IMR-90 (cell line): ENCODE results near the gene HYAL2. TPM values are rescaled to one million over a fixed set of nuclear protein-coding genes. Genes with fewer than 3 reads are reported as not detected.

Experiments used
- ATAC-seq: fragments of 200-7000 bp; cut with Tn5 transposase; 2 replicates; pipeline ENCODE4 v1.9.1; 2020; ENCODE audit warnings: low read depth, mild to moderate bottlenecking, moderate library complexity
- BruUV-seq: library from RNA; stranded (reverse); fragments of 400-500 nt; replicated peaks from 2 replicates; lab custom pipeline; 2021; lab: Mats Ljungman, UMichigan
- CTCF ChIA-PET: fragments of 300-600 bp; formaldehyde crosslinking; extraction: SDS; loops from one replicate; lab custom pipeline; 2021; ENCODE audit warnings: antibody characterized with exemption; lab: Yijun Ruan, JAX
- POLR2A ChIA-PET: fragments of 300-600 bp; sonication (Branson Sonifier 250); formaldehyde crosslinking; loops from one replicate; lab custom pipeline; 2022; ENCODE audit warnings: antibody characterized with exemption; ENCODE audit not compliant: unreplicated experiment; lab: Charles Lee
- DNase-seq: peaks from one replicate; pipeline ENCODE4 v3.0.0; 2013
- H2AFZ ChIP-seq: replicated peaks from 2 replicates; pipeline ENCODE3; 2013; ENCODE audit warnings: low read length, mild to moderate bottlenecking; ENCODE audit not compliant: poor library complexity
- H2AK5ac ChIP-seq: 2 replicates; pipeline ENCODE4 v1.6.1; 2013; ENCODE audit warnings: low read depth, low read length, inconsistent platforms
- H2AK9ac ChIP-seq: replicated peaks from 2 replicates; pipeline ENCODE3; 2013; ENCODE audit warnings: mild to moderate bottlenecking, low read depth, low read length, moderate library complexity; ENCODE audit not compliant: poor library complexity
- H2BK120ac ChIP-seq: 2 replicates; pipeline ENCODE4 v1.6.1; 2013; ENCODE audit warnings: low read depth, low read length, inconsistent platforms
- H2BK15ac ChIP-seq: 3 replicates; pipeline ENCODE4 v1.6.1; 2013; ENCODE audit warnings: low read depth, low read length, inconsistent platforms
- H2BK20ac ChIP-seq: 2 replicates; pipeline ENCODE4 v1.6.1; 2013; ENCODE audit warnings: low read depth, mild to moderate bottlenecking, inconsistent platforms, low read length, moderate library complexity
- H2BK5ac ChIP-seq: 2 replicates; pipeline ENCODE4 v1.6.1; 2013; ENCODE audit warnings: mild to moderate bottlenecking, low read depth, low read length, inconsistent platforms; ENCODE audit not compliant: poor library complexity, severe bottlenecking
- H3K14ac ChIP-seq: replicated peaks from 2 replicates; pipeline ENCODE4 v1.6.1; 2013; ENCODE audit warnings: low read depth, low read length, inconsistent platforms
- H3K18ac ChIP-seq: 2 replicates; pipeline ENCODE4 v1.6.1; 2013; ENCODE audit warnings: low read depth, low read length, control low read depth
- H3K23ac ChIP-seq: 2 replicates; pipeline ENCODE4 v1.6.1; 2013; ENCODE audit warnings: low read depth, low read length, inconsistent platforms
- H3K27ac ChIP-seq: 2 replicates; pipeline ENCODE4 v1.5.1; 2013; ENCODE audit warnings: mild to moderate bottlenecking, control low read depth, low read length; ENCODE audit not compliant: insufficient read depth
- H3K27me3 ChIP-seq: 2 replicates; pipeline ENCODE4 v1.6.1; 2013; ENCODE audit warnings: low read length; ENCODE audit not compliant: control insufficient read depth, insufficient read depth
- H3K36me3 ChIP-seq: 2 replicates; pipeline ENCODE4 v1.6.1; 2013; ENCODE audit warnings: low read length, mixed read lengths; ENCODE audit not compliant: control insufficient read depth, insufficient read depth
- H3K4ac ChIP-seq: 2 replicates; pipeline ENCODE4 v1.6.1; 2013; ENCODE audit warnings: low read depth, low read length, inconsistent platforms
- H3K4me1 ChIP-seq: 2 replicates; pipeline ENCODE4 v1.6.1; 2013; ENCODE audit warnings: low read length, mixed read lengths; ENCODE audit not compliant: control insufficient read depth, insufficient read depth
- H3K4me2 ChIP-seq: 2 replicates; pipeline ENCODE4 v1.6.1; 2013; ENCODE audit warnings: low read depth, mild to moderate bottlenecking, control low read depth, low read length, moderate library complexity
- H3K4me3 ChIP-seq: 2 replicates; pipeline ENCODE4 v1.5.1; 2013; ENCODE audit warnings: low read depth, mild to moderate bottlenecking, control low read depth, low read length, moderate library complexity; ENCODE audit not compliant: insufficient read depth
- H3K56ac ChIP-seq: 2 replicates; pipeline ENCODE4 v1.6.1; 2013; ENCODE audit warnings: low read length, inconsistent platforms; ENCODE audit not compliant: insufficient read depth; ENCODE audit errors: extremely low read depth
- H3K79me1 ChIP-seq, 2 experiments: 2 replicates each; pipeline ENCODE4 v1.6.1; 2013; ENCODE audit warnings: low read length in 2 of 2, inconsistent platforms in 1 of 2, low read depth in 1 of 2
- H3K9ac ChIP-seq: 2 replicates; pipeline ENCODE4 v1.6.1; 2013; ENCODE audit warnings: low read depth, low read length, control low read depth
- H3K9me1 ChIP-seq: 2 replicates; pipeline ENCODE4 v1.6.1; 2013; ENCODE audit warnings: low read length, inconsistent platforms; ENCODE audit not compliant: insufficient read depth
- H3K9me3 ChIP-seq: 2 replicates; pipeline ENCODE4 v1.6.1; 2013; ENCODE audit warnings: low read length; ENCODE audit not compliant: control insufficient read depth, insufficient read depth
- H4K20me1 ChIP-seq: 2 replicates; pipeline ENCODE4 v1.6.1; 2013; ENCODE audit warnings: low read length, inconsistent platforms; ENCODE audit not compliant: insufficient read depth
- H4K5ac ChIP-seq: 2 replicates; pipeline ENCODE4 v1.6.1; 2013; ENCODE audit warnings: mild to moderate bottlenecking, low read depth, low read length, control low read depth
- H4K8ac ChIP-seq, 2 experiments: 2 replicates each; pipeline ENCODE4 v1.6.1; 2013; ENCODE audit warnings: low read depth in 2 of 2, low read length in 2 of 2, control low read depth in 1 of 2, inconsistent platforms in 1 of 2
- H4K91ac ChIP-seq: 2 replicates; pipeline ENCODE4 v1.6.1; 2013; ENCODE audit warnings: low read depth, low read length, inconsistent platforms; ENCODE audit not compliant: insufficient read depth
- FOS ChIP-seq: fragments of 150-350 bp; IDR thresholded peaks from 2 replicates; pipeline ENCODE4 v1.6.1; 2016; ENCODE audit warnings: low read depth, low read length
- MAZ ChIP-seq: IDR thresholded peaks from 2 replicates; pipeline ENCODE4 v1.6.1; 2012; ENCODE audit warnings: low read depth, mild to moderate bottlenecking, low read length, improper control_type of control experiment, moderate library complexity, borderline replicate concordance
- WGBS, 2 experiments: methylation state at CpG; one replicate each; pipeline versions ENCODE4 v1.1.5 to v1.1.7; 2013; ENCODE audit warnings: missing lambda C conversion rate in 2 of 2; ENCODE audit not compliant: insufficient read length in 1 of 2; ENCODE audit errors: extremely low coverage in 2 of 2; 5-methylcytosine and 5-hydroxymethylcytosine counted together
- dilution Hi-C: fragments of 300-500 bp; cut with HindIII; formaldehyde crosslinking; loops from one replicate; pipeline ENCODE4 v1.14.3; 2018; ENCODE audit warnings: low sequenced_read_pairs; ENCODE audit not compliant: unreplicated experiment
- in situ Hi-C: fragments of 300-500 bp; cut with MboI; formaldehyde crosslinking; loops from 3 replicates; pipeline ENCODE4 v1.14.3; 2019; ENCODE audit warnings: low sequenced_read_pairs, inconsistent platforms, mixed read lengths
- intact Hi-C: fragments of 100-400 bp; cut with micrococcal nuclease; formaldehyde crosslinking; loops from 2 replicates; pipeline ENCODE4 v1.10.0; 2022
- polyA plus RNA-seq, 3 experiments: library from polyadenylated mRNA; depleted of rRNA; stranded (reverse); fragments of >200 nt; gene quantifications; 2 replicates each; pipeline ENCODE4 v1.2.3, GENCODE V29; 2012; ENCODE audit warnings: low replicate concordance in 1 of 3
- total RNA-seq: library from RNA; depleted of rRNA; stranded (reverse); fragments of >200 nt; gene quantifications from 2 replicates; pipeline ENCODE4 v1.2.3, GENCODE V29; 2012
- TF ChIP-seq, protein P1 (sequence below): fragments of 150-350 bp; IDR thresholded peaks from 2 replicates; pipeline ENCODE4 v1.6.1; 2017; ENCODE audit warnings: mild to moderate bottlenecking, antibody characterized with exemption, low read length, low read depth

The HYAL2 gene
- total and polyA plus RNA-seq, 2 of the 4 experiments (the other 2 are of a cell fraction), result 56.8 to 104 TPM

DNA sequence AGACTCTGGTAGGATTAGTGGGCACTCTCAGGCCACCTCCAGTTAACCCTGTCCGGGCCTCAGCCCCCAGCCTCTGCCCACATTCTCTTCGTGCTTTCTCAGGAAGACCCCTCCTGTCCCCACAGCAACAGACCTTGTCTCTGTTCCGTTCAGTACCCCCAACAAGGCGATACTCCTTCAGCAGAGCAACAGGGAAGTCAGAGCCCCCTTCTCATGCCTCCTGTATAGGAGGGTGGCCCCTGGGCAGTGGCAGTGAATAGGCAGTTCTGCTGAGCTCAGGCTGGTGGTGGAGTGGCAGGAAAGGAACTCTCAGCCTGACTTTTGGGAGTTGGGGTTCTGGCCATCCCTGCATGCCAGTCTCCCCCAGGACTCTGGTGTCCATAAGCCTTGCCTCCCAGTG, 53.1 kb downstream of the HYAL2 start (continued):
- TF ChIP-seq, protein P1, sequence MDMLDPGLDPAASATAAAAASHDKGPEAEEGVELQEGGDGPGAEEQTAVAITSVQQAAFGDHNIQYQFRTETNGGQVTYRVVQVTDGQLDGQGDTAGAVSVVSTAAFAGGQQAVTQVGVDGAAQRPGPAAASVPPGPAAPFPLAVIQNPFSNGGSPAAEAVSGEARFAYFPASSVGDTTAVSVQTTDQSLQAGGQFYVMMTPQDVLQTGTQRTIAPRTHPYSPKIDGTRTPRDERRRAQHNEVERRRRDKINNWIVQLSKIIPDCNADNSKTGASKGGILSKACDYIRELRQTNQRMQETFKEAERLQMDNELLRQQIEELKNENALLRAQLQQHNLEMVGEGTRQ, result no peak

DNA sequence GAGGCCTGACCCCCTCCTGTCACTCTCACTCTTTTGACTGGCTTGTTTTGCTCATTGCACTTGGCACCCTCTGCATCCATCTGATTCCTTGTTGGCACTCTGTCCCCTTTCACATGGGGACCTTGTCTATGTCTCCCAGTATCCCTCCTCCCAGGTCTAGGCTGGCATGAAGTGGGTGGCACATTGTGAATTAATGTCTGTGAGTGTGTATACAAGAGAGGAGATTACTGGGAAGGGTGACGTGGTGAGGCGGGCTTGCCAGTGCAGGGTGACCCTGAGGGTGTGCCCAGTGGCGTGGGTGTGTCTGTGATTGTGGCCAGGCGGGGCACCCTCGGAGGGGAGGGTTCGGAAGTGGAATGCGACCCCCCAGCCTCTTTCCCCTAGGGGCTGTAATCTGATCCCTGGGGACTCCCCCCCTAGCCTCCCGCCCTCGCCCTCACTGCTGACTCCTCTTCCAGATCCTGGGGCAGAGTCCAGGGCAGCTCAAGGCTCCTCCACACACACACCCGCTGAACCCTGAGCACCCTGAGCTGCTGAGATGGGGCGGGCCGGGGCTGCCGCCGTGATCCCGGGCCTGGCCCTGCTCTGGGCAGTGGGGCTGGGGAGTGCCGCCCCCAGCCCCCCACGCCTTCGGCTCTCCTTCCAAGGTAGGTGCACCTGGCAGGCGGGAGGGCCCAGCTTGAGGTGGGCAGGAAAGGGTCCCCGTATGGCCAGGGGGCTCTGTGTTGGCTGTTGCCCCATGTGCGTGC, 53.7 kb downstream of the HYAL2 start, which contains the start of gene SEMA3B:
SEMA3B (plus strand) TSS at position 445 of the 749 bp plus-strand sequence; CDS start at position 539, 94 bp downstream.
- Histone ChIP-seq H2BK120ac (peak within 1 kb of the TSS; percentile 95), H3K4ac (peak within 1 kb of the TSS; percentile 100), H3K4me2 (peak within 1 kb of the TSS; percentile 71), H2AK9ac (peak within 1 kb of the TSS; percentile 95), H3K9me1 (peaks cover 39% of the 10 kb centered on the region), H2BK15ac (peak within 1 kb of the TSS; percentile 95; the same call in 2 of the 3 replicates), H3K4me1 (peaks cover 64% of the 10 kb centered on the region), H3K9ac (peak within 1 kb of the TSS; percentile 77), H3K4me3 (peak within 1 kb of the TSS; percentile 31), H4K8ac (peak within 1 kb of the TSS; percentile 56 to 98), H4K5ac (peak within 1 kb of the TSS; percentile 79), H3K56ac (no peak within 1 kb of the TSS), H2AK5ac (peak within 1 kb of the TSS; percentile 100), H3K9me3 (no peaks in the 10 kb centered on the region), H4K20me1 (no peaks in the 10 kb centered on the region), H2BK5ac (peak within 1 kb of the TSS; percentile 83), H3K27me3 (no peaks in the 10 kb centered on the region), H3K79me1 (peaks cover 3 to 45% of the 10 kb centered on the region in 2 experiments; a peak in 3 of 4 replicates), H3K36me3 (peaks cover 2% of the 10 kb centered on the region; the same call in 1 of the 2 replicates), H2BK20ac (peak within 1 kb of the TSS; percentile 90), H3K14ac (peak within 1 kb of the TSS; percentile 98), H3K27ac (peak within 1 kb of the TSS; percentile 80), H4K91ac (peak within 1 kb of the TSS; percentile 91), H3K18ac (peak within 1 kb of the TSS; percentile 68), H3K23ac (peak within 1 kb of the TSS; percentile 85), H2AFZ (peak within 1 kb of the TSS; percentile 71)
- dilution Hi-C loops (no loop called here), in situ Hi-C loops (no loop called here), intact Hi-C loops (no loop called here)
- BruUV-seq, result no TSS peak
- ChIA-PET POLR2A (no interaction called here), CTCF (interaction anchor here (1.0 to 2.2 kb wide), 2 partner anchors 9 to 22 kb away, joined by 4 to 7 read pairs; no protein-coding TSS in a partner anchor)
- no peak for TF ChIP-seq FOS
- TF ChIP-seq MAZ, result peak; percentile 68
- DNase-seq, result no peak
- 25% methylated on average over 7 of the region's 21 CpGs; no CpG with 5 or more reads in 1 of the 2 experiments for WGBS, 2 experiments
- peak; percentile 16 for ATAC-seq
